SJSA1 (cell line): Measurements from ENCODE around the gene C4orf50. TPM values are rescaled to one million over a fixed set of nuclear protein-coding genes. Genes with fewer than 3 reads are reported as not detected.

Source experiments
- DNase-seq, 2 experiments: peaks; one replicate each; pipeline ENCODE4 v3.0.0-alpha.2; 2015 to 2020; ENCODE audit warnings: low spot score in 2 of 2, low read depth in 1 of 2
- H3K27ac ChIP-seq: fragments of 250-450 bp; sonication (Bioruptor Pico); 2 replicates; pipeline ENCODE4 v1.5.1; 2020; ENCODE audit warnings: mild to moderate bottlenecking, moderate library complexity
- H3K27me3 ChIP-seq: fragments of 250-450 bp; sonication (Bioruptor Pico); replicated peaks from 2 replicates; pipeline ENCODE4 v1.5.1; 2020; ENCODE audit warnings: mild to moderate bottlenecking, moderate library complexity
- H3K36me3 ChIP-seq: fragments of 250-450 bp; sonication (Bioruptor Pico); 2 replicates; pipeline ENCODE4 v1.5.1; 2020; ENCODE audit warnings: mild to moderate bottlenecking
- H3K4me1 ChIP-seq: fragments of 250-450 bp; sonication (Bioruptor Pico); replicated peaks from 2 replicates; pipeline ENCODE4 v1.6.1; 2021; ENCODE audit warnings: mild to moderate bottlenecking
- H3K4me3 ChIP-seq: fragments of 250-450 bp; sonication (Bioruptor Pico); 2 replicates; pipeline ENCODE4 v1.5.1; 2020; ENCODE audit warnings: mild to moderate bottlenecking
- H3K9me3 ChIP-seq: fragments of 250-450 bp; sonication (Bioruptor Pico); replicated peaks from 2 replicates; pipeline ENCODE4 v1.5.1; 2020; ENCODE audit warnings: mild to moderate bottlenecking
- total RNA-seq: library from RNA; depleted of rRNA; stranded (reverse); fragments of >200 nt; shearing (Covaris generic); gene quantifications from 2 replicates; pipeline ENCODE4 v1.2.3, GENCODE V29; 2014

The C4orf50 gene
- total RNA-seq, 1 experiment from 2014 or later, result not detected

GRCh38 chr4:5940470-5941203 is 77.6 kb downstream of the C4orf50 start:
- H3K27me3 ChIP-seq, result no peaks in the 10 kb centered on the region
- no peak overlapping the region for H3K4me3 ChIP-seq
- no peaks in the 10 kb centered on the region; the same call in 1 of the 2 replicates for H3K4me1 ChIP-seq
- no peaks in the 10 kb centered on the region for H3K36me3 ChIP-seq
- no peak for DNase-seq
- no peak overlapping the region for H3K27ac ChIP-seq
- no peaks in the 10 kb centered on the region for H3K9me3 ChIP-seq

DNA sequence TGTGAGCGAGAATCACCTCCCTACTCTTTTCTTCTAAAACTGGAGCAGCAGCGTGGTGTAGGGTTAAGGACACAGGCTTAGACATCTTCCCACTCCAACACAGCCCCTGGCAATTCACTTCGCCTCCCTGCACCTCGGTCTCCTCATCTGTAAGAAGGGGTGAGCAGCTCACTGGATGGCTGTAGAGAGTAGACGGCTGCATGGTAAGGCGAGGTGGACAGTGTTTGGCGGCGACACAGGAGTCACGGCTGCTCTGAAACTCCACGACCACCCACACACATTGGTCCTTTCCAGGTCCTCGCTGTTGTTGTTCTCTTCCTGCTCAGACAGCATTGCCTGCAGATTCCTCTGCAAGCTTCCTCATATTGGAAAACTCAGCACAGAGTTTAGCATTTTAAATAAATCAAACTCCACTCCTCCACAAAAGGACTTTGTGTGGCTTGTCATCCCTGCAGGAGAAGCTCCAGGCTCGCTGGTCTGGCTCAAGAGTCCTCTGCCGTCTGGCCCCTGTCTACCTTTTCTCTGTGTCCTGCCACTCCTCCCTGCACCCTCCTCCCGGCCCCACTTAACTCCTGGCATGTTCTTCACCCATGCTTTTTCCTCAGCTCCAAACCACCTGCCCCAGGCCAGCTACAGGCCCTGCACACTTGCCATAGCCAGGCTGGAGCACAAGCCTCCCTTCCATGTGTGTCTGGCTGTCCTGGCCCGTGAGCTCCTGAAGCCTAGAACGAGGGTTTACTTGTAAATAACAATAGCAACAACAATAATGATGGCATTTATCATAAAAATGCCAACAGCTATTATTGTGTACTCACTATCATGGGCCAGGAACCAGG is 84.0 kb downstream of the C4orf50 start:
- H3K27ac ChIP-seq, result no peak overlapping the region
- H3K36me3 ChIP-seq, result no peaks in the 10 kb centered on the region
- DNase-seq, result no peak
- H3K4me3 ChIP-seq, result no peak overlapping the region
- H3K4me1 ChIP-seq, result no peaks in the 10 kb centered on the region
- no peaks in the 10 kb centered on the region for H3K27me3 ChIP-seq
- no peaks in the 10 kb centered on the region for H3K9me3 ChIP-seq

- no peak overlapping the region for H3K4me3 ChIP-seq
- H3K4me1 ChIP-seq, result no peaks in the 10 kb centered on the region
- no peaks in the 10 kb centered on the region for H3K27me3 ChIP-seq
- no peak for DNase-seq
- no peak overlapping the region for H3K27ac ChIP-seq
- no peaks in the 10 kb centered on the region for H3K9me3 ChIP-seq
- no peaks in the 10 kb centered on the region for H3K36me3 ChIP-seq
Observed at GRCh38 chr4:5933116-5933515, 85.1 kb downstream of the C4orf50 start.

DNA sequence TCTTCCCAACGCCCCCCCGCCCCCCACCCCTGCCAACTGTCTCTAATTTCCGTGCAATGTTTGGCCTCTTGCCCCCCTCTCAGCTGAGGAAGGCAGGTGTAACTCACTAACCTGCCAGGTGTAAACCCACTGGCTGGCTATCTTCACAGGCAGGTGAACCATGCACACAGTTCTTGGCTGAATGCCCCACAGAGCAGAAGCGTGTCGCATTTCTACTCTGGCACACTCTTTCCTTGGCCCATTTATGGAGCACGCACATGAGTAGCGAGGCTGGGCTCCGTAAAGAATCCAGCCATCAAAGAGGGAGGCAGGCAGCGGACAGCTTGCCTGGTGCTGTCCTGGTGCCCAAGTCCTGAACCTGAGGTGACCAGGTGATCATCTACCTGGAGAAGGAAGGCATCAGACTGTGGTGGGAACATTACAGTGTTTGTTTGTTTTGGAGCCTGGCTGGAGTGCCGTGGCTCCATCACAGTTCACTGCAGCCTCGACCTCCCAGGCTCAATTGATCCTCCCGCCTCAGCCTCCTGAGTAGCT is 86.1 kb downstream of the C4orf50 start:
- Histone ChIP-seq H3K4me3 (no peak overlapping the region), H3K27ac (no peak overlapping the region), H3K9me3 (no peaks in the 10 kb centered on the region), H3K4me1 (no peaks in the 10 kb centered on the region), H3K27me3 (no peaks in the 10 kb centered on the region), H3K36me3 (no peaks in the 10 kb centered on the region)
- no peak for DNase-seq

DNA sequence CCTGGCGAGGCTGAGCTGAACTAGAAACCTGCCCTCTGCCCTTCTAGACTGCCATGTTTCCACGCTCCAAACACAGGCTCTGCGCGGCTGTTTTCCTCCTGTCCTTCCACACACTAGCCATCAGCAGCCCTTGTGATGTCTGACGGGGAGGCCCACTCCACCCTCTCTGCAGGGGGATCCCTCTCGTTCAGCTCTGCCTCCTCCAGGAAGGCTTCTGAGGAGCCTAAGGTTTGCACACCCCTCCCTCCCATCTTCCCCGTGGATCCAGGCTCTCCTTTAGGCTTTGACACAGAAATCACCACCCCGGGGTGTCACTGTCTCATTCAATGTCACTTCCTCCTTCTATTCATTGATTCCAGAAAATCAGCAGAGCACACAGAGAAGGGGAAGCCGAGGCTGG is 86.7 kb downstream of the C4orf50 start:
- no peaks in the 10 kb centered on the region for H3K36me3 ChIP-seq
- H3K9me3 ChIP-seq, result no peaks in the 10 kb centered on the region
- no peak overlapping the region for H3K4me3 ChIP-seq
- DNase-seq, result no peak
- H3K27me3 ChIP-seq, result no peaks in the 10 kb centered on the region
- H3K27ac ChIP-seq, result no peak overlapping the region
- no peaks in the 10 kb centered on the region for H3K4me1 ChIP-seq

- no peaks in the 10 kb centered on the region for H3K4me1 ChIP-seq
- DNase-seq, result no peak
- H3K4me3 ChIP-seq, result no peak overlapping the region
- no peak overlapping the region for H3K27ac ChIP-seq
- no peaks in the 10 kb centered on the region for H3K27me3 ChIP-seq
- no peaks in the 10 kb centered on the region for H3K36me3 ChIP-seq
- no peaks in the 10 kb centered on the region for H3K9me3 ChIP-seq
Observed at GRCh38 chr4:5930876-5931275, 87.4 kb downstream of the C4orf50 start.

GRCh38 chr4:5930456-5930855 is 87.8 kb downstream of the C4orf50 start:
- no peak overlapping the region for H3K27ac ChIP-seq
- H3K4me3 ChIP-seq, result no peak overlapping the region
- no peaks in the 10 kb centered on the region for H3K4me1 ChIP-seq
- H3K36me3 ChIP-seq, result no peaks in the 10 kb centered on the region
- no peaks in the 10 kb centered on the region for H3K9me3 ChIP-seq
- DNase-seq, result no peak
- no peaks in the 10 kb centered on the region for H3K27me3 ChIP-seq

GRCh38 chr4:5928844-5929420 is 89.3 kb downstream of the C4orf50 start:
- H3K27me3 ChIP-seq, result no peaks in the 10 kb centered on the region

GRCh38 chr4:5928274-5928673 is 90.0 kb downstream of the C4orf50 start:
- Histone ChIP-seq H3K36me3 (no peaks in the 10 kb centered on the region), H3K27me3 (no peaks in the 10 kb centered on the region), H3K4me1 (no peaks in the 10 kb centered on the region), H3K27ac (no peak overlapping the region), H3K4me3 (no peak overlapping the region), H3K9me3 (no peaks in the 10 kb centered on the region)
- DNase-seq, result no peak

More at GRCh38 chr4:5928844-5929420, 89.3 kb downstream of the C4orf50 start:
- no peaks in the 10 kb centered on the region for H3K36me3 ChIP-seq
- no peaks in the 10 kb centered on the region for H3K9me3 ChIP-seq
- H3K27ac ChIP-seq, result no peak overlapping the region
- H3K4me3 ChIP-seq, result no peak overlapping the region
- DNase-seq, result no peak
- H3K4me1 ChIP-seq, result no peaks in the 10 kb centered on the region

- Histone ChIP-seq H3K27me3 (no peaks in the 10 kb centered on the region), H3K4me1 (no peaks in the 10 kb centered on the region), H3K27ac (no peak overlapping the region), H3K36me3 (no peaks in the 10 kb centered on the region), H3K9me3 (no peaks in the 10 kb centered on the region), H3K4me3 (no peak overlapping the region)
- DNase-seq, result no peak
Observed at GRCh38 chr4:5927747-5928146, 90.5 kb downstream of the C4orf50 start.

- H3K27ac ChIP-seq, result no peak overlapping the region
- H3K27me3 ChIP-seq, result no peaks in the 10 kb centered on the region
- no peaks in the 10 kb centered on the region for H3K9me3 ChIP-seq
- no peaks in the 10 kb centered on the region for H3K4me1 ChIP-seq
- H3K36me3 ChIP-seq, result no peaks in the 10 kb centered on the region
- no peak overlapping the region for H3K4me3 ChIP-seq
- DNase-seq, result no peak
Observed at GRCh38 chr4:5927116-5927515, 91.1 kb downstream of the C4orf50 start.

DNA sequence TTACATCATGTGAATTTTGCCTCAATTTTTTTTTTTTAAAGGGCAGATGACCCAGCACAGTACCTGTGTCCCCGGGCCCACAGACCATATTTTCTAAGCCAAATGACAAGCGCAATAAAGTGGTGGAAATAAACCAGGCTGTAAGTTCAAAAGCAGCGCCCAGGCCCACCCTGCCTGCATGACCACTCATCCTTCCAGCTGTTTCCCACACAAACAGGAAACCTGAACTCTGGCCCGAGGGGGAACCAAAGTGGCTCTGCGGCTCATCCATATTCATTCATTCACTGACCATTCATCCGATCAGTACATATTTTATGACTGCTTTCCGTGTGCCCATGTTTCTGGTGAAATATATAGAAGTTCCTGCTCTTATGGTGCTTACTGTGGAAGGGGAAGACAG is 91.6 kb downstream of the C4orf50 start:
- Histone ChIP-seq H3K4me1 (no peaks in the 10 kb centered on the region), H3K9me3 (no peaks in the 10 kb centered on the region), H3K4me3 (no peak overlapping the region), H3K27ac (no peak overlapping the region), H3K36me3 (no peaks in the 10 kb centered on the region), H3K27me3 (no peaks in the 10 kb centered on the region)
- no peak for DNase-seq

- no peak overlapping the region for H3K4me3 ChIP-seq
- no peak overlapping the region for H3K27ac ChIP-seq
- no peak for DNase-seq
- H3K27me3 ChIP-seq, result no peaks in the 10 kb centered on the region
- no peaks in the 10 kb centered on the region for H3K4me1 ChIP-seq
- H3K36me3 ChIP-seq, result no peaks in the 10 kb centered on the region
- no peaks in the 10 kb centered on the region for H3K9me3 ChIP-seq
Observed at GRCh38 chr4:5925419-5926200, 92.6 kb downstream of the C4orf50 start.
